ENCODE results near the gene ATRNL1.

DNA sequence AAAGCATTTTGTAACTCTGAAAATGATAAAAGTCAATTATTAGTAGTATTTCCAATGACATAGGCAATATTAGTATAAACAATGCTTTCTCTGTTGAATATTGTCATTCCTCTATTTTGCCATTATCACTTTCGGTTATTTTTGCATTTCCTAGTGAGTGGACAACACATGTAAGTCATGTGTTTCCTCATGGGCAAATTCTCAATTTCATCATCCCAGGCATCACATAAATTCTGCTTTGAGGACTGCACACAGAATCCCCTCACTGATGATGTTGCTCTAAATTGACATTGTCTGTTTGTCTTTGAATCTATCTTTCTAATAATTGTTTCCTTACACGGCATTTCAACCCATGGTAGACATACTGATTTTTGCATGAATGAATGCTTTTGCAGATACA, 842.6 kb downstream of the ATRNL1 start:
- TF ChIP-seq FOXM1 (IDR thresholded peaks at IDR 0.05; ENCODE audit: borderline replicate concordance), result no peak
- TF ChIP-seq SP1 (IDR thresholded peaks at IDR 0.05), result no peak
- TF ChIP-seq ARNT (IDR thresholded peaks at IDR 0.05), result no peak
- TF ChIP-seq FOXA1 (IDR thresholded peaks at IDR 0.05), result no peak
- no peak for TF ChIP-seq TARDBP (IDR thresholded peaks at IDR 0.05)
- TF ChIP-seq LEF1 (IDR thresholded peaks at IDR 0.05; ENCODE audit: borderline replicate concordance), result no peak
- no peak for TF ChIP-seq ZNF384 (IDR thresholded peaks at IDR 0.05)
- TF ChIP-seq NFRKB (IDR thresholded peaks at IDR 0.05), result no peak
- TF ChIP-seq L3MBTL2 (conservative IDR thresholded peaks at IDR 0.05), result no peak
- no peak for TF ChIP-seq FOXK2 (IDR thresholded peaks at IDR 0.05)
- TF ChIP-seq SUZ12 (IDR thresholded peaks at IDR 0.05), result no peak
